IMR-90 (cell line): ENCODE measurements around the gene VMAC.

Source experiments
- CEBPB ChIP-seq: IDR thresholded peaks from 2 replicates; pipeline ENCODE4 v1.6.1; 2012; ENCODE audit warnings: low read depth, low read length, improper control_type of control experiment
- CHD1 ChIP-seq: IDR thresholded peaks from 2 replicates; pipeline ENCODE4 v1.6.1; 2012; ENCODE audit warnings: low read depth, low read length, improper control_type of control experiment
- FOS ChIP-seq: fragments of 150-350 bp; IDR thresholded peaks from 2 replicates; pipeline ENCODE4 v1.6.1; 2016; ENCODE audit warnings: low read depth, low read length
- NFE2L2 ChIP-seq: fragments of 150-350 bp; IDR thresholded peaks from 2 replicates; pipeline ENCODE4 v1.6.1; 2016; ENCODE audit warnings: low read depth, mild to moderate bottlenecking, low read length
- POLR2A ChIP-seq: IDR thresholded peaks from 2 replicates; pipeline ENCODE4 v1.6.1; 2012; ENCODE audit warnings: mild to moderate bottlenecking, low read depth, low read length
- RAD21 ChIP-seq: IDR thresholded peaks from 2 replicates; pipeline ENCODE4 v1.6.1; 2012; ENCODE audit warnings: low read length, improper control_type of control experiment
- RCOR1 ChIP-seq: IDR thresholded peaks from 2 replicates; pipeline ENCODE4 v1.6.1; 2012; ENCODE audit warnings: mild to moderate bottlenecking, low read length, improper control_type of control experiment; ENCODE audit not compliant: insufficient replicate concordance
- RFX5 ChIP-seq: IDR thresholded peaks from 2 replicates; pipeline ENCODE4 v1.8.0; 2012; ENCODE audit warnings: low read depth, mild to moderate bottlenecking, low read length, moderate library complexity
- TF ChIP-seq, protein P1 (sequence below): conservative IDR thresholded peaks from 2 replicates; pipeline ENCODE4 v1.5.1; 2012; ENCODE audit warnings: mild to moderate bottlenecking, low read depth, low read length, improper control_type of control experiment
- TF ChIP-seq, protein P2 (sequence below): fragments of 150-350 bp; IDR thresholded peaks from 2 replicates; pipeline ENCODE4 v1.6.1; 2017; ENCODE audit warnings: mild to moderate bottlenecking, antibody characterized with exemption, low read length, low read depth
- TF ChIP-seq, protein P3 (sequence below): fragments of 150-350 bp; IDR thresholded peaks from 2 replicates; pipeline ENCODE4 v1.6.1; 2016; ENCODE audit warnings: low read depth, mild to moderate bottlenecking, low read length, moderate library complexity, borderline replicate concordance

DNA sequence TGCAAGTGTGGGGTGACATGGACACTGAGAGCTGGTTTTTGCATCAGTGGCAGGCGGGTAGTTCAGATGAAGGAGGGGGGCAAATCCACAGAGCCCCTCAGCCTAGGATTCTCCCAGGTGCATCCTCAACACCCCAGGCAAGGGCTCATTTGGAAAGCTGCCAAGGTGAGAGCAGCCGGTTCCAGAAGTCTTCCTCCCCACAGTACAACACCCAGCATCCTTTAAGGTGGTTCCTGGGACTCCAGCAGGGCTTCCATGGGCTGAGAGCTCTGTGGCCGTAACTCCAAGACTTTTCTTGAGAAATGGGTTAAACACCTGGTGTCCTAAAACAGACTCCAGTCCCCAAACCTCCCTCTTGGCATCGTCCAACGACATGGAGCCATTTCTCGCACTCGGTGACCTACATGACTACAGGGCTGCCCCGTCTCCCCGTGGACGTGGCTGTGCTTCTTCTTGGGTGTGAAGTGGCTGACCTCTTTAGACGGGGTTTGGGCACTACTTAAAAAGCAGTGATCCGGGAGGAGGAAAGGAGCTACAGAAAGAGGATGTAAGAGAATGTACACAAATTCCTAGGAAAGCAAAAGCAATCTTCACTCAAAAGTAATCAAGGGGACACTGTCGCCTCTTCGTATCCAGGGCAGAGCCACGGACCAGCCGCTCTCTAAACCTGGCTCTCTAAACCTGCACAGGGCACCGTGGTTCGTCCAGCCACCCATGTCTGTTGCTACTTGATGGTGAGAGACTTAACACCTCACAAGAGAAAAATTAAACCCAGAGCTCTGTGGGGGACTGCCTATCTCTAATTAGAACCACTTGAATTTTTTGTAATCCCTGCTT, 47.7 kb downstream of the VMAC start:
- TF ChIP-seq CHD1 (no peak), CEBPB (no peak), FOS (no peak), RFX5 (no peak), RAD21 (no peak), POLR2A (no peak), NFE2L2 (no peak), RCOR1 (no peak)
- TF ChIP-seq, protein P1, sequence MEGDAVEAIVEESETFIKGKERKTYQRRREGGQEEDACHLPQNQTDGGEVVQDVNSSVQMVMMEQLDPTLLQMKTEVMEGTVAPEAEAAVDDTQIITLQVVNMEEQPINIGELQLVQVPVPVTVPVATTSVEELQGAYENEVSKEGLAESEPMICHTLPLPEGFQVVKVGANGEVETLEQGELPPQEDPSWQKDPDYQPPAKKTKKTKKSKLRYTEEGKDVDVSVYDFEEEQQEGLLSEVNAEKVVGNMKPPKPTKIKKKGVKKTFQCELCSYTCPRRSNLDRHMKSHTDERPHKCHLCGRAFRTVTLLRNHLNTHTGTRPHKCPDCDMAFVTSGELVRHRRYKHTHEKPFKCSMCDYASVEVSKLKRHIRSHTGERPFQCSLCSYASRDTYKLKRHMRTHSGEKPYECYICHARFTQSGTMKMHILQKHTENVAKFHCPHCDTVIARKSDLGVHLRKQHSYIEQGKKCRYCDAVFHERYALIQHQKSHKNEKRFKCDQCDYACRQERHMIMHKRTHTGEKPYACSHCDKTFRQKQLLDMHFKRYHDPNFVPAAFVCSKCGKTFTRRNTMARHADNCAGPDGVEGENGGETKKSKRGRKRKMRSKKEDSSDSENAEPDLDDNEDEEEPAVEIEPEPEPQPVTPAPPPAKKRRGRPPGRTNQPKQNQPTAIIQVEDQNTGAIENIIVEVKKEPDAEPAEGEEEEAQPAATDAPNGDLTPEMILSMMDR: no peak
- TF ChIP-seq, protein P2, sequence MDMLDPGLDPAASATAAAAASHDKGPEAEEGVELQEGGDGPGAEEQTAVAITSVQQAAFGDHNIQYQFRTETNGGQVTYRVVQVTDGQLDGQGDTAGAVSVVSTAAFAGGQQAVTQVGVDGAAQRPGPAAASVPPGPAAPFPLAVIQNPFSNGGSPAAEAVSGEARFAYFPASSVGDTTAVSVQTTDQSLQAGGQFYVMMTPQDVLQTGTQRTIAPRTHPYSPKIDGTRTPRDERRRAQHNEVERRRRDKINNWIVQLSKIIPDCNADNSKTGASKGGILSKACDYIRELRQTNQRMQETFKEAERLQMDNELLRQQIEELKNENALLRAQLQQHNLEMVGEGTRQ: no peak
- TF ChIP-seq, protein P3, sequence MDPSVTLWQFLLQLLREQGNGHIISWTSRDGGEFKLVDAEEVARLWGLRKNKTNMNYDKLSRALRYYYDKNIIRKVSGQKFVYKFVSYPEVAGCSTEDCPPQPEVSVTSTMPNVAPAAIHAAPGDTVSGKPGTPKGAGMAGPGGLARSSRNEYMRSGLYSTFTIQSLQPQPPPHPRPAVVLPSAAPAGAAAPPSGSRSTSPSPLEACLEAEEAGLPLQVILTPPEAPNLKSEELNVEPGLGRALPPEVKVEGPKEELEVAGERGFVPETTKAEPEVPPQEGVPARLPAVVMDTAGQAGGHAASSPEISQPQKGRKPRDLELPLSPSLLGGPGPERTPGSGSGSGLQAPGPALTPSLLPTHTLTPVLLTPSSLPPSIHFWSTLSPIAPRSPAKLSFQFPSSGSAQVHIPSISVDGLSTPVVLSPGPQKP: no peak
